Stimulated activated memory B cell treated with anti-CD40 and anti-IgM and Interleukin-4, amounts not matched to agents 10 μg/mL and 1 μg/mL and 100 μg/mL, for 72 hours (primary cell): ENCODE measurements around the gene ALDH4A1.
A peak's percentile ranks its signal among the peaks of the same experiment; 100 is the strongest.

Source experiments
- ATAC-seq: fragments of 150-1000 bp; cut with Tn5 transposase; 2 replicates; pipeline ENCODE4 v1.10.0; 2021
- H3K27ac Mint-ChIP-seq: one replicate; pipeline ENCODE4 v1.8.0; 2022; ENCODE audit warnings: mild to moderate bottlenecking, mixed read lengths
- H3K27me3 Mint-ChIP-seq: one replicate; pipeline ENCODE4 v1.8.0; 2022; ENCODE audit warnings: mixed read lengths
- H3K36me3 Mint-ChIP-seq: one replicate; pipeline ENCODE4 v1.8.0; 2022; ENCODE audit warnings: mixed read lengths
- H3K4me1 Mint-ChIP-seq: one replicate; pipeline ENCODE4 v1.8.0; 2022; ENCODE audit warnings: mixed read lengths
- H3K4me3 Mint-ChIP-seq: one replicate; pipeline ENCODE4 v1.8.0; 2022; ENCODE audit warnings: mild to moderate bottlenecking, moderate library complexity, mixed read lengths
- H3K9me3 Mint-ChIP-seq: one replicate; pipeline ENCODE4 v1.8.0; 2022; ENCODE audit warnings: mixed read lengths

ALDH4A1 gene

GRCh38 chr1:18918417-18918816, 16.1 kb upstream of the ALDH4A1 start:
- Mint-ChIP-seq H3K27ac (peak overlapping the region; percentile 14), H3K4me3 (no peak overlapping the region), H3K4me1 (peaks cover 9% of the 10 kb centered on the region), H3K36me3 (peaks cover 18% of the 10 kb centered on the region), H3K27me3 (no peaks in the 10 kb centered on the region), H3K9me3 (no peaks in the 10 kb centered on the region)
- ATAC-seq: no peak

DNA sequence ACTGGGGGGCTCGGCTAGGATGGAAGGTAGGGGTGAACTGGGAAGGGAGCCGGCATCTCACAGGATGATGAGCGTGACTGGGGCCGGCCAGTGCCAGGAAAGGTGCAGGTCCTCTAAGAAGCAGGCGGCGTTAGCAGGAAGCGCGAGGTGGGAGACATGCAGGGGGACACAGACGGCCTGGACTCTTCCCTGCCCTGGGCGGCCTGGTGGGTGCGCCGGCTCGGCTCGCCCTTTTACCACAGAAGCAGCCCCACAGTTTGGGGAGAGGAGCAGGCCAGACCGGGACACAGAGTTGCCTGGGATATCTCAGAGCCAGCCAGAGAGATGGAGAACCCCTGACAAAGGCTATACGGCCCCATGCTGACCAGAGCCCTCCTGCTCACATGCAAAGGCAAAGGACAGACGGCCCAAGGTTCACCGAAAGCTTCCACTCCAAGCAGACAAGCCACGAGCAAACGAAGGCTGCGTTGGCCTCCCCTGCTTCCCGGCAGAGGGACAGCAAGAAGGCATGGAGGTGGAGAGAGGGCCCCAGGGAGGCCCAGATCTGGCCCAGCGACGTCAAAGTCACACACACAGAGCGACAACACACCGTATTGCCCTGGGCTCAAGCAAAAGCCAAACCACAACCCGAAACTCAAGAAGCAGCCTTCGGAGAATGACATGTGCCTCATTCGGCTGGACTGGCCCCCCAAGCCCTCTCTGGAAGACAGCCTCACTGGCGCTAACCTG, 14.9 kb upstream of the ALDH4A1 start:
- Mint-ChIP-seq H3K27ac (no peak overlapping the region), H3K4me3 (no peak overlapping the region), H3K27me3 (no peaks in the 10 kb centered on the region), H3K36me3 (peaks cover 25% of the 10 kb centered on the region), H3K9me3 (no peaks in the 10 kb centered on the region), H3K4me1 (peaks cover 8% of the 10 kb centered on the region)
- ATAC-seq: no peak

DNA sequence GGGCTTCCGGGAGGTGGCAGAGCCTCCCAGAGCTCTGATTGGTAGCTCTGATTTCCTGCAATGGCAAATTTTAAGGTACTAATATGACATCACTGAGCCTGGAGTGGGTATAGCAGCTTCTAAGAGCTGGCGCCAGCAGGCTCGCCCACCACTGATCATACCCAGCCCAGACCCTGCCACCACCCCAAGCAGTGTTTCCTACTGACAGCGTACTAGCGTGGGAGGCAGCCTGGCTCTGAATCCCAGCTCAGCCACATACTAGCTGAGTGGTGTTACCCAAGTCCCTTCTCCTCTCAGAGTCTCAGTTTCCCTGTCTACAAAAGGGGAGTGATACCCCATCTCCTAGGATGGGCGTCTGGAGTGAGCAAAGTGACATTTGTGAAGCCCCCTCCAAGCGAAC, 13.0 kb upstream of the ALDH4A1 start:
- Mint-ChIP-seq H3K9me3 (no peaks in the 10 kb centered on the region), H3K27me3 (no peaks in the 10 kb centered on the region), H3K4me3 (no peak overlapping the region), H3K36me3 (peaks cover 34% of the 10 kb centered on the region), H3K27ac (no peak overlapping the region), H3K4me1 (peaks cover 8% of the 10 kb centered on the region)
- no peak for ATAC-seq

GRCh38 chr1:18913065-18913835, 10.9 kb upstream of the ALDH4A1 start:
- peak overlapping the region; percentile 64 for H3K27ac Mint-ChIP-seq
- peak; percentile 80 for ATAC-seq
- peaks cover 53% of the 10 kb centered on the region for H3K36me3 Mint-ChIP-seq
- H3K4me3 Mint-ChIP-seq: no peak overlapping the region
- no peaks in the 10 kb centered on the region for H3K27me3 Mint-ChIP-seq
- peaks cover 16% of the 10 kb centered on the region for H3K4me1 Mint-ChIP-seq
- H3K9me3 Mint-ChIP-seq: no peaks in the 10 kb centered on the region

- Mint-ChIP-seq H3K9me3 (no peaks in the 10 kb centered on the region), H3K4me3 (no peak overlapping the region), H3K27ac (no peak overlapping the region), H3K4me1 (peaks cover 23% of the 10 kb centered on the region), H3K36me3 (peaks cover 53% of the 10 kb centered on the region), H3K27me3 (no peaks in the 10 kb centered on the region)
- no peak for ATAC-seq
Observed at GRCh38 chr1:18912550-18912949, 10.2 kb upstream of the ALDH4A1 start.

GRCh38 chr1:18908911-18909771, 6.8 kb upstream of the ALDH4A1 start:
- Mint-ChIP-seq H3K4me3 (no peak overlapping the region), H3K27ac (peak overlapping the region; percentile 71), H3K36me3 (peaks cover 47% of the 10 kb centered on the region), H3K4me1 (peaks cover 34% of the 10 kb centered on the region), H3K9me3 (no peaks in the 10 kb centered on the region), H3K27me3 (no peaks in the 10 kb centered on the region)
- ATAC-seq: no peak

GRCh38 chr1:18907917-18908845, 5.8 kb upstream of the ALDH4A1 start:
- H3K9me3 Mint-ChIP-seq: no peaks in the 10 kb centered on the region
- H3K4me3 Mint-ChIP-seq: peak overlapping the region; percentile 59
- peak; percentile 69 for ATAC-seq
- no peaks in the 10 kb centered on the region for H3K27me3 Mint-ChIP-seq
- H3K36me3 Mint-ChIP-seq: peaks cover 43% of the 10 kb centered on the region
- peak overlapping the region; percentile 71 for H3K27ac Mint-ChIP-seq
- peaks cover 41% of the 10 kb centered on the region for H3K4me1 Mint-ChIP-seq

DNA sequence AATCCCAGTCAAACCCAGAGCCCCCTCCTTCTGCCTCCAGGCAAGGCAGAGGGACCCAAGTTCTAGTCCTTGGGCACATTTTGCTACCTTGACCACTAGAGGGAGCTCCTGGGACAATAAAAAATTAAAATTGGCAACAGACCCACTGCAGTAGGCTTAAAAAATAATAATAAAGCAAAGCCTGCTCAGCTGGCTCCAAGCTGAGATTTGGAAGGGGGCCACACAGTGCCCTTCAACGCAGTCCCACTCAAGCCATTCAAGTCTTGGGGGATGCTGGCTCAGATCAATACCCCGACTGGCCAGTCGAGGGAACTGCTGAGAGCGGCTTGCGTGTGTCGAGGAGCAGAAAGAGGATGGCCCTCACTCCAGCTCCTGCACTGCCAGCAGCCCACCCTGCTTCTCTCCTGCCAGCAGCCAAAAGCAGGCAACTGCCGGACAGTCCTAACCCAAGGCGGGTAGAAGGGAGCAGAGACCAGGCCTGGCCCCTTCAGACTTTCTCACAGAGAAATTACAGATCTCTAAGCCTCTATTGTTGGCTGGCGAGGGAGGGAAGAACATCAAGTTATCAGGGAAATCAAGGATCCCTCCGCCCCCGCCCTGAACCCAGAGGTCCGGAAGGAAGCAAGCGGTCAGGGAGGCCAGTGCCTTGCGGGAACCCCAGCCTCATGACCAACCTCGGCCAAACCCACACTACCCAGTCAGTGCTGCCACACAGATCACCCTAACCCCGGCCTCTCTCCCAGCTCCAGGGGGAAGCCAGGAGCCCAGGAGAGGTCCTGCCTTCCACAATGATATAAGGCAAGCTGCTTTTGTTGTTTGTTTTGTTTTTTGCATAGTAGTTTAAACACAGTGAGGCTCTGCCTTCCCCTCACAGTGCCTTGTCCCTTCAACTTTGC, 4.9 kb upstream of the ALDH4A1 start:
- peak; percentile 25 for ATAC-seq
- no peak overlapping the region for H3K4me3 Mint-ChIP-seq

GRCh38 chr1:18903291-18903756, 969 bp upstream of the ALDH4A1 start:
- Mint-ChIP-seq H3K9me3 (no peaks in the 10 kb centered on the region), H3K4me1 (peaks cover 42% of the 10 kb centered on the region), H3K36me3 (peaks cover 8% of the 10 kb centered on the region), H3K27me3 (no peaks in the 10 kb centered on the region), H3K27ac (peak overlapping the region; percentile 92), H3K4me3 (peak overlapping the region; percentile 97)
- no peak for ATAC-seq

More for the DNA sequence above, 4.9 kb upstream of the ALDH4A1 start:
- Mint-ChIP-seq H3K4me1 (peaks cover 38% of the 10 kb centered on the region), H3K9me3 (no peaks in the 10 kb centered on the region), H3K27ac (peak overlapping the region; percentile 71), H3K36me3 (peaks cover 38% of the 10 kb centered on the region), H3K27me3 (no peaks in the 10 kb centered on the region)

DNA sequence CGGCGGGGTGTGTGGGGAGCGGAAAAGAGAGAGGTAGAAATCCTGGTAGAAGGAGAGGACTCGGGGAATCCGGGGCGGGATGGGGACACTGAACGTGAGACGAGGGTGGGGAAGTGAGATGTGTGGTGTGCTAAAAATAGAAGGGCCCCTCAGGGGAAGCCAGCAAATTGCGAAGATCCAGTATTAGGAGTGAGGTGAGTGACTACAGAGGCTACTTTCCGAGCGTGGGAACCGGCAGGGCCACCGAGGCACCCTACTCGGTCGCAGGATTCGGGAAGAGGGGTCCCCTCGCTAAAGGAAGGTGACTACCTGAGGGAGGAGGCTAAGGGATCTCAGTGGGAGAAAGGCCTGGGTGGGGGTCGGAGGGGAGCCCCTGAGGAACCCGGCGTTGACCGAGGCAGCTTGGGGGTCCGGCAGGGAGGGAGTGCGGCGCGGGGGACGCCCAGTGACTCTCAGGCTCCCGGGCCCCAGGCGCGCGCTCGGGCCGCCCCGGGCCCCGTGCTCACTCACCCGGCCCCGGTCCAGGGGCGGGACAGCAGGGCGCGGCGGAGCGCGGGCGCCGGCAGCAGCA, 318 bp downstream of the ALDH4A1 start:
- Mint-ChIP-seq H3K27ac (peak overlapping the region; percentile 92), H3K36me3 (no peaks in the 10 kb centered on the region), H3K27me3 (no peaks in the 10 kb centered on the region), H3K4me3 (peak overlapping the region; percentile 97), H3K9me3 (no peaks in the 10 kb centered on the region), H3K4me1 (peaks cover 29% of the 10 kb centered on the region)
- ATAC-seq: peak; percentile 14

GRCh38 chr1:18901147-18901951, 1.0 kb downstream of the ALDH4A1 start:
- Mint-ChIP-seq H3K4me3 (peak overlapping the region; percentile 97), H3K4me1 (peaks cover 23% of the 10 kb centered on the region), H3K27me3 (no peaks in the 10 kb centered on the region), H3K36me3 (no peaks in the 10 kb centered on the region), H3K9me3 (no peaks in the 10 kb centered on the region), H3K27ac (peak overlapping the region; percentile 92)
- no peak for ATAC-seq

- Mint-ChIP-seq H3K36me3 (no peaks in the 10 kb centered on the region), H3K9me3 (no peaks in the 10 kb centered on the region), H3K4me3 (no peak overlapping the region), H3K27ac (no peak overlapping the region), H3K27me3 (no peaks in the 10 kb centered on the region), H3K4me1 (peaks cover 23% of the 10 kb centered on the region)
- ATAC-seq: no peak
Observed at GRCh38 chr1:18900303-18900841, 2.0 kb downstream of the ALDH4A1 start.
